ENCODE measurements around the gene USP35.

DNA sequence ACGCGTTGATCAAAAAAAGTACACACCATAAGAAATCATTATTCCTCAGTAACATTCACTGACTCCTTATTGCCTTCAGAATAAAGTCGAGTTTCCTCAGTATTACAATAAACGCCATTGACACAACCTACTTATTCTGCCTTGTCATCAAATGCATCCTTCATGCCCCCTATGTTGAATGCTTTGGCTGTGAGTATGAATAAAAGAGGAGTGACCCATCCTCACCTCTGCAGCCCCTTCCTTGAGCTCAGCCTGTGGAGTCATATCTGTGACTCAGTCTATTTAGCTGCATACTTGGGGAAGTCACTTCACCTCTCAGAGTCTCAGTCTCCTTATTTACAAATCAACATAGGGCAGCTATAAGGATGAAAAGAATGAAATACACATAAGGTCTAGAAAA, 65.1 kb downstream of the USP35 start:
- TF ChIP-seq TEAD4 (IDR thresholded peaks at IDR 0.05; ENCODE audit: borderline replicate concordance, insufficient read depth) (no peak), MEF2A (IDR thresholded peaks at IDR 0.05; ENCODE audit: borderline replicate concordance, low read depth) (no peak), RAD21 (IDR thresholded peaks at IDR 0.05; ENCODE audit: low read length) (no peak), CHD2 (IDR thresholded peaks at IDR 0.05; ENCODE audit: low read length, partially characterized antibody) (no peak), FOXJ3 (CRISPR knock-in tag; IDR thresholded peaks at IDR 0.05) (no peak), RCOR1 (IDR thresholded peaks at IDR 0.05; ENCODE audit: low read length) (no peak), SIN3A (IDR thresholded peaks at IDR 0.05; ENCODE audit: borderline replicate concordance, low read depth, low read length) (no peak), EZH2phosphoT487 (IDR thresholded peaks at IDR 0.05; ENCODE audit: borderline replicate concordance, low read depth) (no peak), MXI1 (IDR thresholded peaks at IDR 0.05; ENCODE audit: low read depth, low read length) (no peak), GATA2 (CRISPR knock-in tag; IDR thresholded peaks at IDR 0.05) (no peak)
- TF ChIP-seq, protein P1, sequence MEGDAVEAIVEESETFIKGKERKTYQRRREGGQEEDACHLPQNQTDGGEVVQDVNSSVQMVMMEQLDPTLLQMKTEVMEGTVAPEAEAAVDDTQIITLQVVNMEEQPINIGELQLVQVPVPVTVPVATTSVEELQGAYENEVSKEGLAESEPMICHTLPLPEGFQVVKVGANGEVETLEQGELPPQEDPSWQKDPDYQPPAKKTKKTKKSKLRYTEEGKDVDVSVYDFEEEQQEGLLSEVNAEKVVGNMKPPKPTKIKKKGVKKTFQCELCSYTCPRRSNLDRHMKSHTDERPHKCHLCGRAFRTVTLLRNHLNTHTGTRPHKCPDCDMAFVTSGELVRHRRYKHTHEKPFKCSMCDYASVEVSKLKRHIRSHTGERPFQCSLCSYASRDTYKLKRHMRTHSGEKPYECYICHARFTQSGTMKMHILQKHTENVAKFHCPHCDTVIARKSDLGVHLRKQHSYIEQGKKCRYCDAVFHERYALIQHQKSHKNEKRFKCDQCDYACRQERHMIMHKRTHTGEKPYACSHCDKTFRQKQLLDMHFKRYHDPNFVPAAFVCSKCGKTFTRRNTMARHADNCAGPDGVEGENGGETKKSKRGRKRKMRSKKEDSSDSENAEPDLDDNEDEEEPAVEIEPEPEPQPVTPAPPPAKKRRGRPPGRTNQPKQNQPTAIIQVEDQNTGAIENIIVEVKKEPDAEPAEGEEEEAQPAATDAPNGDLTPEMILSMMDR (IDR thresholded peaks at IDR 0.05) = no peak
- TF ChIP-seq, protein P2, sequence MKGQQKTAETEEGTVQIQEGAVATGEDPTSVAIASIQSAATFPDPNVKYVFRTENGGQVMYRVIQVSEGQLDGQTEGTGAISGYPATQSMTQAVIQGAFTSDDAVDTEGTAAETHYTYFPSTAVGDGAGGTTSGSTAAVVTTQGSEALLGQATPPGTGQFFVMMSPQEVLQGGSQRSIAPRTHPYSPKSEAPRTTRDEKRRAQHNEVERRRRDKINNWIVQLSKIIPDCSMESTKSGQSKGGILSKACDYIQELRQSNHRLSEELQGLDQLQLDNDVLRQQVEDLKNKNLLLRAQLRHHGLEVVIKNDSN (IDR thresholded peaks at IDR 0.05; ENCODE audit: borderline replicate concordance, low read depth) = no peak

Data from SK-N-SH (cell line).